ENCODE measurements around the gene APOBEC2. TPM values are rescaled to one million over a fixed set of nuclear protein-coding genes. Genes with fewer than 3 reads are reported as not detected.

Gene APOBEC2
- total and polyA plus RNA-seq, 2 donors (not counting 1 experiment from before 2014, with no cell fraction given) = not detected

DNA sequence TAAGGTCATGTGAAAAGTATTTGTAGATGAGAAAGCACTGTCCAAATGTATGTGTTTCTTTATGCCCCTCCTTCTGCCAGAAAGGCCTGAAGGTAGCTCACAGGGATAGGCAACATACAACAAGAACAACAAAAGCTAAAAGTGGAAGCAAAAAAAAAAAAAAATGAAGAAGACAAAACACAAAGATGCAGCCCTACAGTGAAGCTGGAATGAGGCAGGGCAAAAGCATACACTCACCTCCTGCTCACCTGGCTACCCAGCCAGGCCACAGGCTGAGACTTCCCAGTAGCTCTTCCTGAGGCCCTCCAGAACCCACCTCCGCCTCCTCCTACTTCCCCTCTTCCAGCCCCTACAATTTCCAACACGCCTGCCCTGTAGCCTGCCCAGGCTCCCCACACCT, 16.4 kb upstream of the APOBEC2 start:
- no peaks in the 10 kb centered on the region for H3K4me1 ChIP-seq (ENCODE audit: control insufficient read depth in 2 of 2, insufficient read depth in 2 of 2, low read length in 2 of 2)
- no peak overlapping the region for H3K4me3 Mint-ChIP-seq
- intact Hi-C loops (cut with micrococcal nuclease) = no loop called here
- 92% methylated on average over 2 of the region's 2 CpGs for WGBS (ENCODE audit: insufficient coverage)
- H3K27me3 ChIP-seq (replicated peaks in 1 of 4; ENCODE audit: control extremely low read depth in 1 of 4, control insufficient read depth in 3 of 4, insufficient read depth in 4 of 4, low read length in 3 of 4) = no peaks in the 10 kb centered on the region
- H4K20me1 ChIP-seq (ENCODE audit: control insufficient read depth, insufficient read depth, low read length, poor library complexity, severe bottlenecking) = no peaks in the 10 kb centered on the region
- no peaks in the 10 kb centered on the region for H3K36me3 ChIP-seq (replicated peaks in 1 of 2; ENCODE audit: control extremely low read depth in 1 of 2, control insufficient read depth in 1 of 2, extremely low read depth in 1 of 2, insufficient read depth in 2 of 2, low read length in 1 of 2)
- no peak overlapping the region for H3K27ac Mint-ChIP-seq
- H3K27me3 Mint-ChIP-seq = no peaks in the 10 kb centered on the region
- no peak overlapping the region for H3K27ac ChIP-seq (ENCODE audit: low read length in 2 of 2)
- H3K9ac ChIP-seq (ENCODE audit: low read length) = no peak overlapping the region
- no peaks in the 10 kb centered on the region for H3K9me3 ChIP-seq (ENCODE audit: control extremely low read depth in 1 of 3, control insufficient read depth in 2 of 3, insufficient read depth in 1 of 3, low read length in 2 of 3)
- TF ChIP-seq EZH2 (IDR thresholded peaks at IDR 0.05; ENCODE audit: borderline replicate concordance, insufficient read depth, low read depth, low read length, poor library complexity, severe bottlenecking) (no peak), CTCF (IDR thresholded peaks at IDR 0.05) (no peak)
- no peaks in the 10 kb centered on the region for H3K79me2 ChIP-seq (ENCODE audit: control insufficient read depth, insufficient read depth, low read length)
- ChIA-PET CTCF (interaction anchor here (1.0 to 3.0 kb wide), 6 partner anchors 9 to 283 kb away, joined by 3 to 23 read pairs (median 5); no protein-coding TSS in a partner anchor), POLR2A (no interaction called here)
- no peaks in the 10 kb centered on the region for H3K4me1 Mint-ChIP-seq
- no peak for ATAC-seq (ENCODE audit: low read depth)
- H3K9me3 Mint-ChIP-seq (ENCODE audit: insufficient read depth) = no peaks in the 10 kb centered on the region
- no peak overlapping the region for H3K4me2 ChIP-seq (replicated peaks; ENCODE audit: low read depth, low read length, poor library complexity, severe bottlenecking)
- no peak for DNase-seq
- H2AFZ ChIP-seq (ENCODE audit: insufficient read depth, low read depth, low read length, poor library complexity, severe bottlenecking) = no peak overlapping the region
- no peak overlapping the region for H3K4me3 ChIP-seq (ENCODE audit: control extremely low read depth in 1 of 5, extremely low read depth in 1 of 5, insufficient read depth in 1 of 5, low read depth in 2 of 5, low read length in 4 of 5)

GRCh38 chr6:41037107-41037900, 15.7 kb upstream of the APOBEC2 start:
- no peak overlapping the region for H2AFZ ChIP-seq (ENCODE audit: insufficient read depth, low read depth, low read length, poor library complexity, severe bottlenecking)
- TF ChIP-seq CTCF (IDR thresholded peaks at IDR 0.05) (no peak), EZH2 (IDR thresholded peaks at IDR 0.05; ENCODE audit: borderline replicate concordance, insufficient read depth, low read depth, low read length, poor library complexity, severe bottlenecking) (no peak)
- H3K4me1 ChIP-seq (ENCODE audit: control insufficient read depth in 2 of 2, insufficient read depth in 2 of 2, low read length in 2 of 2) = no peaks in the 10 kb centered on the region
- Mint-ChIP-seq H3K27me3 (no peaks in the 10 kb centered on the region), H3K9me3 (ENCODE audit: insufficient read depth) (no peaks in the 10 kb centered on the region), H3K4me1 (no peaks in the 10 kb centered on the region), H3K4me3 (no peak overlapping the region), H3K27ac (no peak overlapping the region)
- no peak for DNase-seq
- WGBS (ENCODE audit: insufficient coverage) = 91% methylated on average over 3 of the region's 13 CpGs
- H3K79me2 ChIP-seq (ENCODE audit: control insufficient read depth, insufficient read depth, low read length) = no peaks in the 10 kb centered on the region
- no peaks in the 10 kb centered on the region for H3K9me3 ChIP-seq (ENCODE audit: control extremely low read depth in 1 of 3, control insufficient read depth in 2 of 3, insufficient read depth in 1 of 3, low read length in 2 of 3)
- no peaks in the 10 kb centered on the region for H3K27me3 ChIP-seq (replicated peaks in 1 of 4; ENCODE audit: control extremely low read depth in 1 of 4, control insufficient read depth in 3 of 4, insufficient read depth in 4 of 4, low read length in 3 of 4)
- no peak overlapping the region for H3K27ac ChIP-seq (ENCODE audit: low read length in 2 of 2)
- H3K4me2 ChIP-seq (replicated peaks; ENCODE audit: low read depth, low read length, poor library complexity, severe bottlenecking) = no peak overlapping the region
- ChIA-PET CTCF (interaction anchor here (0.7 to 3.0 kb wide), 6 partner anchors 9 to 283 kb away, joined by 3 to 23 read pairs (median 4); no protein-coding TSS in a partner anchor), POLR2A (no interaction called here)
- no peaks in the 10 kb centered on the region for H4K20me1 ChIP-seq (ENCODE audit: control insufficient read depth, insufficient read depth, low read length, poor library complexity, severe bottlenecking)
- H3K9ac ChIP-seq (ENCODE audit: low read length) = no peak overlapping the region
- no peak overlapping the region for H3K4me3 ChIP-seq (ENCODE audit: control extremely low read depth in 1 of 5, extremely low read depth in 1 of 5, insufficient read depth in 1 of 5, low read depth in 2 of 5, low read length in 4 of 5)
- peaks cover 0 to 1% of the 10 kb centered on the region in 2 experiments for H3K36me3 ChIP-seq (replicated peaks in 1 of 2; ENCODE audit: control extremely low read depth in 1 of 2, control insufficient read depth in 1 of 2, extremely low read depth in 1 of 2, insufficient read depth in 2 of 2, low read length in 1 of 2)
- ATAC-seq (ENCODE audit: low read depth) = no peak
- intact Hi-C loops (cut with micrococcal nuclease) = no loop called here
